HEK293 (cell line): Measurements from ENCODE around the gene HSF2BP.
A peak's percentile ranks its signal among the peaks of the same experiment; 100 is the strongest.

ENCODE experiments used
- CTCF ChIA-PET: fragments of 350-600 bp; formaldehyde crosslinking; extraction: SDS; loops from one replicate; lab custom pipeline; 2021; ENCODE audit warnings: antibody characterized with exemption; lab: Yijun Ruan, JAX
- POLR2A ChIA-PET: fragments of 300-600 bp; formaldehyde crosslinking; extraction: SDS; loops from one replicate; lab custom pipeline; 2020; ENCODE audit warnings: antibody characterized with exemption, inconsistent platforms; lab: Yijun Ruan, JAX
- H3K27ac ChIP-seq: fragments of 200-500 bp; sonication (Bioruptor generic); 2 replicates; pipeline ENCODE4 v1.5.1; 2014; ENCODE audit warnings: low read depth, low read length, control low read depth, inconsistent platforms; ENCODE audit errors: extremely low read depth
- H3K36me3 ChIP-seq, 2 experiments: fragments of 200-500 bp in 1 of 2; sonication (Bioruptor generic) in 1 of 2; 1 replicate in 1 of 2; 2 replicates in 1 of 2; pipeline ENCODE4 v1.5.1; 2014 to 2017; ENCODE audit warnings: inconsistent platforms in 2 of 2, low read length in 2 of 2; ENCODE audit not compliant: control insufficient read depth in 2 of 2, insufficient read depth in 1 of 2
- H3K4me1 ChIP-seq: fragments of 200-500 bp; sonication (Bioruptor generic); 2 replicates; pipeline ENCODE4 v1.5.1; 2014; ENCODE audit warnings: mild to moderate bottlenecking, low read length, inconsistent platforms; ENCODE audit not compliant: control insufficient read depth, insufficient read depth
- H3K4me3 ChIP-seq: 2 replicates; pipeline ENCODE4 v1.5.1; 2011; ENCODE audit warnings: low read depth, mild to moderate bottlenecking, control low read depth, low read length, moderate library complexity
- H3K9me3 ChIP-seq: fragments of 200-500 bp; sonication (Bioruptor generic); 2 replicates; pipeline ENCODE4 v1.5.1; 2014; ENCODE audit warnings: low read depth, low read length, inconsistent platforms; ENCODE audit not compliant: control insufficient read depth, insufficient read depth
- ATF2 ChIP-seq: fragments of 450-650 bp; formaldehyde crosslinking; IDR thresholded peaks from 2 replicates; pipeline ENCODE4 v1.5.1; 2016; ENCODE audit warnings: missing biosample characterization, missing genetic modification characterization, low read depth
- KLF1 ChIP-seq: fragments of 450-650 bp; formaldehyde crosslinking; IDR thresholded peaks from 2 replicates; pipeline ENCODE4 v1.5.1; 2016; ENCODE audit warnings: missing biosample characterization, missing genetic modification characterization
- KLF9 ChIP-seq: fragments of 450-650 bp; formaldehyde crosslinking; IDR thresholded peaks from 2 replicates; pipeline ENCODE4 v1.5.1; 2016; ENCODE audit warnings: missing biosample characterization, missing genetic modification characterization, low read depth
- OSR2 ChIP-seq: fragments of 450-650 bp; formaldehyde crosslinking; IDR thresholded peaks from 2 replicates; pipeline ENCODE4 v1.5.1; 2016; ENCODE audit warnings: missing biosample characterization, missing genetic modification characterization
- PBX3 ChIP-seq: sonication (generic); formaldehyde crosslinking; IDR thresholded peaks from 2 replicates; pipeline ENCODE4 v1.8.1; 2022; ENCODE audit warnings: mild to moderate bottlenecking, moderate library complexity, missing genetic modification reagents
- SALL2 ChIP-seq: fragments of 450-650 bp; formaldehyde crosslinking; IDR thresholded peaks from 2 replicates; pipeline ENCODE4 v1.5.0; 2017; ENCODE audit warnings: missing biosample characterization, mild to moderate bottlenecking, missing genetic modification characterization, borderline replicate concordance
- ZBTB20 ChIP-seq: fragments of 450-650 bp; formaldehyde crosslinking; IDR thresholded peaks from 2 replicates; pipeline ENCODE4 v1.5.1; 2016; ENCODE audit warnings: missing biosample characterization, missing genetic modification characterization
- ZBTB8A ChIP-seq: fragments of 450-650 bp; formaldehyde crosslinking; IDR thresholded peaks from 2 replicates; pipeline ENCODE4 v1.5.1; 2016; ENCODE audit warnings: missing biosample characterization, missing genetic modification characterization
- ZFP69B ChIP-seq: fragments of 450-650 bp; formaldehyde crosslinking; IDR thresholded peaks from 2 replicates; pipeline ENCODE4 v1.5.1; 2016; ENCODE audit warnings: missing biosample characterization, missing genetic modification characterization
- ZNF23 ChIP-seq: fragments of 450-650 bp; formaldehyde crosslinking; IDR thresholded peaks from 2 replicates; pipeline ENCODE4 v1.5.1; 2016; ENCODE audit warnings: missing biosample characterization, missing genetic modification characterization, borderline replicate concordance
- ZNF274 ChIP-seq, 2 experiments: fragments of 200-500 bp in 1 of 2; fragments of 450-650 bp in 1 of 2; sonication (Bioruptor generic) in 1 of 2; formaldehyde crosslinking in 1 of 2; IDR thresholded peaks; 2 replicates each; pipeline versions ENCODE4 v1.5.1 to v1.6.1; 2014 to 2016; ENCODE audit warnings: borderline replicate concordance in 1 of 2, inconsistent platforms in 1 of 2, low read length in 1 of 2, missing biosample characterization in 1 of 2, missing genetic modification characterization in 1 of 2
- ZNF341 ChIP-seq: fragments of 450-650 bp; formaldehyde crosslinking; IDR thresholded peaks from 2 replicates; pipeline ENCODE4; 2016; ENCODE audit warnings: low read depth, missing biosample characterization, missing genetic modification characterization
- ZNF37A ChIP-seq: fragments of 450-650 bp; IDR thresholded peaks from 2 replicates; pipeline ENCODE4 v1.5.1; 2018; ENCODE audit warnings: missing biosample characterization, missing genetic modification characterization
- ZNF394 ChIP-seq: fragments of 450-650 bp; formaldehyde crosslinking; IDR thresholded peaks from 2 replicates; pipeline ENCODE4 v1.5.1; 2016; ENCODE audit warnings: missing biosample characterization, missing genetic modification characterization, mild to moderate bottlenecking, moderate library complexity, borderline replicate concordance
- ZNF664 ChIP-seq: fragments of 450-650 bp; formaldehyde crosslinking; IDR thresholded peaks from 2 replicates; pipeline ENCODE4 v1.5.1; 2016; ENCODE audit warnings: missing biosample characterization, missing genetic modification characterization
- TF ChIP-seq, protein P1 (sequence below): fragments of 450-650 bp; formaldehyde crosslinking; IDR thresholded peaks from 2 replicates; pipeline ENCODE4; 2016; ENCODE audit warnings: missing biosample characterization, missing genetic modification characterization
- TF ChIP-seq, protein P2 (sequence below): fragments of 450-650 bp; formaldehyde crosslinking; IDR thresholded peaks from 2 replicates; pipeline ENCODE4 v1.5.0; 2017; ENCODE audit warnings: missing biosample characterization, missing genetic modification characterization, borderline replicate concordance

Gene HSF2BP

GRCh38 chr21:43696214-43696613 is 36.9 kb upstream of the HSF2BP start:
- H3K36me3 ChIP-seq = peaks cover 32 to 49% of the 10 kb centered on the region in 2 experiments
- POLR2A ChIA-PET = no interaction called here

DNA sequence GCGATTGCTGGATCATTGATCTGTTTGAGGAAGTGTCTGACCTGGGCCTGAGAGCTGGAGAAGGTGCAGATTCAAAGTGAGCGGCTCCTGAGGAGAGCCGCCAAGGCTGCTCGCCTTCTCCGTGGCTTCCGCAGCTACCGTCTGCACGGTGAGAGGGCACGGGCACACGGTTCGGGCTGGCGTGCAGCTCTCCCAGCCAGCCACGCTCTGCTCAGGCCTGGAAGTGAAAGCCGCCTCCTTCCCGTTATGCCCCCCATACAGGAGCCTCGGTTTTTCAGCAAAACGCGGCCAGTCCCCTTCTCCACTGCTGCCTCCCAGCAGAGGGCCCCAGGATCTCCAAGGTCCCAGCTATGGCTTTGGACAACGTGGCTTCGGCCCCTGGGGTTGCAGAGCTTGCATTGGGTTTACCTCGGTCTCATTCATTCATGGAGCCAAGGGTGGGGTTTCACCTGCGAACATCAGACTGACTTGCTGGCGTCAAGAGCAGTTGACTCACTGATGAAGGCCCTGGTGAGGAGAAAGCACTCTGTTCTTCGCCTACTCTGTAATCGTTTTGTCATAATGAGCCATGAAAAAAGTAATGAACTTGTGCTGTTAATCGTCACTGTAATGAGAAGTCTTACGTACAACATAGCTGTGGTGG is 35.3 kb upstream of the HSF2BP start:
- peaks cover 34 to 65% of the 10 kb centered on the region in 2 experiments for H3K36me3 ChIP-seq
- CTCF ChIA-PET = no interaction called here

More at GRCh38 chr21:43696214-43696613, 36.9 kb upstream of the HSF2BP start:
- Histone ChIP-seq H3K9me3 (no peaks in the 10 kb centered on the region), H3K4me1 (no peaks in the 10 kb centered on the region), H3K27ac (no peak overlapping the region), H3K4me3 (no peak overlapping the region)
- peak; percentile 66 for TF ChIP-seq KLF9 (tag by site-specific recombination)
- no peak for TF ChIP-seq ZNF23 (tag by site-specific recombination)
- CTCF ChIA-PET = no interaction called here

More for the DNA sequence above, 35.3 kb upstream of the HSF2BP start:
- TF ChIP-seq ZBTB20 (tag by site-specific recombination) (no peak), PBX3 (no peak), ZFP69B (tag by site-specific recombination) (no peak), ZNF274 (IDR thresholded peaks at IDR 0.05; ENCODE audit: low read length) (no peak), ZNF274 (tag by site-specific recombination; IDR thresholded peaks at IDR 0.05; ENCODE audit: borderline replicate concordance) (no peak), SALL2 (tag by site-specific recombination) (no peak), ATF2 (tag by site-specific recombination) (no peak), ZNF664 (tag by site-specific recombination) (no peak), ZNF394 (tag by site-specific recombination) (no peak), OSR2 (tag by site-specific recombination) (no peak), ZBTB8A (tag by site-specific recombination) (no peak), ZNF341 (tag by site-specific recombination) (no peak), KLF1 (no peak), ZNF37A (tag by site-specific recombination) (no peak)
- TF ChIP-seq, protein P1, sequence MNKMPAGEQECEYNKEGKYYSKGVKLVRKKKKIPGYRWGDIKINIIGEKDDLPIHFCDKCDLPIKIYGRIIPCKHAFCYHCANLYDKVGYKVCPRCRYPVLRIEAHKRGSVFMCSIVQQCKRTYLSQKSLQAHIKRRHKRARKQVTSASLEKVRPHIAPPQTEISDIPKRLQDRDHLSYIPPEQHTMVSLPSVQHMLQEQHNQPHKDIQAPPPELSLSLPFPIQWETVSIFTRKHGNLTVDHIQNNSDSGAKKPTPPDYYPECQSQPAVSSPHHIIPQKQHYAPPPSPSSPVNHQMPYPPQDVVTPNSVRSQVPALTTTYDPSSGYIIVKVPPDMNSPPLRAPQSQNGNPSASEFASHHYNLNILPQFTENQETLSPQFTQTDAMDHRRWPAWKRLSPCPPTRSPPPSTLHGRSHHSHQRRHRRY (tag by site-specific recombination) = no peak
- TF ChIP-seq, protein P2, sequence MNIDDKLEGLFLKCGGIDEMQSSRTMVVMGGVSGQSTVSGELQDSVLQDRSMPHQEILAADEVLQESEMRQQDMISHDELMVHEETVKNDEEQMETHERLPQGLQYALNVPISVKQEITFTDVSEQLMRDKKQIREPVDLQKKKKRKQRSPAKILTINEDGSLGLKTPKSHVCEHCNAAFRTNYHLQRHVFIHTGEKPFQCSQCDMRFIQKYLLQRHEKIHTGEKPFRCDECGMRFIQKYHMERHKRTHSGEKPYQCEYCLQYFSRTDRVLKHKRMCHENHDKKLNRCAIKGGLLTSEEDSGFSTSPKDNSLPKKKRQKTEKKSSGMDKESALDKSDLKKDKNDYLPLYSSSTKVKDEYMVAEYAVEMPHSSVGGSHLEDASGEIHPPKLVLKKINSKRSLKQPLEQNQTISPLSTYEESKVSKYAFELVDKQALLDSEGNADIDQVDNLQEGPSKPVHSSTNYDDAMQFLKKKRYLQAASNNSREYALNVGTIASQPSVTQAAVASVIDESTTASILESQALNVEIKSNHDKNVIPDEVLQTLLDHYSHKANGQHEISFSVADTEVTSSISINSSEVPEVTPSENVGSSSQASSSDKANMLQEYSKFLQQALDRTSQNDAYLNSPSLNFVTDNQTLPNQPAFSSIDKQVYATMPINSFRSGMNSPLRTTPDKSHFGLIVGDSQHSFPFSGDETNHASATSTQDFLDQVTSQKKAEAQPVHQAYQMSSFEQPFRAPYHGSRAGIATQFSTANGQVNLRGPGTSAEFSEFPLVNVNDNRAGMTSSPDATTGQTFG (tag by site-specific recombination) = no peak
- TF ChIP-seq, all 188 proteins: peak for 0
- no peak overlapping the region for H3K27ac ChIP-seq
- no peaks in the 10 kb centered on the region for H3K9me3 ChIP-seq
- no peak overlapping the region for H3K4me3 ChIP-seq
- no peaks in the 10 kb centered on the region for H3K4me1 ChIP-seq
- POLR2A ChIA-PET = no interaction called here
